Measurements from ENCODE around the gene CTNNA3. TPM values are rescaled to one million over a fixed set of nuclear protein-coding genes. Genes with fewer than 3 reads are reported as not detected.
"Not testable (repeated sequence)": the region's sequence is repeated elsewhere in the genome, so short reads cannot be mapped to it uniquely, and the experiment has no call there.

CTNNA3 gene
- total and polyA plus RNA-seq, 10 donors: 0.03 to 2.4 (median 0.76) TPM; not detected in 1

DNA sequence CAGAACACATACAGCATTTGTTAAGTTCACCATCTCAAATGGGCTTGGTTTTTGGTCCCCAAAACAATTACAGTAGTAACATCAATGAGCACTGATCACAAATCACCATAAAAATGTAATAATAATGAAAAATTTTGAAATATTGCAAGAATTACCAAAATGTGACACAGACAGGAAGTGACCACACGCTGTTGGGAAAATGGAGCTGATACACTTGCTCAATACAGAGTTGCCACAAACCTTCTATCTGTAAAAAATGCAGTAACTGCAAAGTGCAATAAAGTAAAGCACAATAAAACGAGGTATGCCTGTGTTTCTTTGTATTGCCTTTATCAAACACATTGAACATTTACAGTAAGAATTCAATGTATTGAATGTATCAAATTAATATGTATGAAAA, 262.7 kb downstream of the CTNNA3 start:
- Histone ChIP-seq H3K9me3 (peaks cover 0 to 15% (median 0%) of the 10 kb centered on the region in 8 donors), H3K36me3 (no peaks in the 10 kb centered on the region), H3K4me1 (no peaks in the 10 kb centered on the region), H3K27ac (peak overlapping the region in 1 of 8 donors; percentile 42), H3K27me3 (replicated peaks in 1 of 7) (no peaks in the 10 kb centered on the region), H3K4me3 (no peak overlapping the region)
- WGBS, 5 donors: 38 to 74% (median 47%) methylated on average over 2 of the region's 2 CpGs
- no peak for DNase-seq
- TF ChIP-seq POLR2A (IDR thresholded peaks at IDR 0.05): no peak
- no peak for TF ChIP-seq POLR2AphosphoS5 (IDR thresholded peaks at IDR 0.05)
- no peak for TF ChIP-seq CTCF (IDR thresholded peaks at IDR 0.05 in 8 of 11, conservative IDR thresholded peaks at IDR 0.05 in 3 of 11)
- intact Hi-C loops (cut with DNase I; ENCODE audit: low total_unique reads): no loop called here

- DNase-seq: no peak
- Histone ChIP-seq H3K27me3 (replicated peaks in 1 of 7) (no peaks in the 10 kb centered on the region), H3K9me3 (peaks cover 0 to 62% (median 28%) of the 10 kb centered on the region in 8 donors), H3K4me1 (no peaks in the 10 kb centered on the region), H3K27ac (no peak overlapping the region), H3K4me3 (no peak overlapping the region), H3K36me3 (no peaks in the 10 kb centered on the region)
- 70 to 89% (median 80%) methylated on average over 3 of the region's 3 CpGs; no CpG with 5 or more reads in 1 of the 5 donors for WGBS, 5 donors
- TF ChIP-seq POLR2AphosphoS5 (IDR thresholded peaks at IDR 0.05) (no peak), CTCF (IDR thresholded peaks at IDR 0.05 in 8 of 11, conservative IDR thresholded peaks at IDR 0.05 in 3 of 11) (no peak), POLR2A (IDR thresholded peaks at IDR 0.05) (no peak)
- intact Hi-C loops (cut with DNase I; ENCODE audit: low total_unique reads): no loop called here
These were observed 293.4 kb downstream of the CTNNA3 start for GRCh38 chr10:67402620-67403019.

DNA sequence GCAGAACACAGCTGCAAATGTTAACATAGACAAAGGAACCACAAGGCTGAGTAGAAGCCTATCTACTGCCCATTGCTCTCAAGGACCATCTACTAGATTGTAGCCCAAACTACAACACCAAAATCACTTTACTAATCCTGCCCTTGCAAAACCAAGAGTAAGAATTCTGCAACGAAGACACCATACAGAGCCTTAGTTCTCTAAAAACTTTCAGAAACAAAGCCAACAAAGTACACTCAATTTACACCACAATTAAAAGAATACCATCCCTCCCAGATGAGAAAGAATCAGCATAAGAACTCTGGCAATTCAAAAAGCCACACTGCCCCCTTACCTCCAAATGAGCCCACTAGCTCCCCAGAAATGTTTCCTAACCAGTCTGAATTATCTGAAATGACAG, 294.3 kb downstream of the CTNNA3 start:
- Histone ChIP-seq H3K27ac (no peak overlapping the region), H3K9me3 (peaks cover 0 to 57% (median 27%) of the 10 kb centered on the region in 8 donors), H3K36me3 (no peaks in the 10 kb centered on the region), H3K4me3 (no peak overlapping the region), H3K4me1 (no peaks in the 10 kb centered on the region), H3K27me3 (replicated peaks in 1 of 7) (no peaks in the 10 kb centered on the region)
- DNase-seq: no peak
- intact Hi-C loops (cut with DNase I; ENCODE audit: low total_unique reads): no loop called here
- TF ChIP-seq POLR2A (IDR thresholded peaks at IDR 0.05) (no peak), POLR2AphosphoS5 (IDR thresholded peaks at IDR 0.05) (no peak), CTCF (IDR thresholded peaks at IDR 0.05 in 8 of 11, conservative IDR thresholded peaks at IDR 0.05 in 3 of 11) (no peak)
- 20 to 38% (median 37%) methylated on average over 1 of the region's 1 CpG for WGBS, 5 donors

DNA sequence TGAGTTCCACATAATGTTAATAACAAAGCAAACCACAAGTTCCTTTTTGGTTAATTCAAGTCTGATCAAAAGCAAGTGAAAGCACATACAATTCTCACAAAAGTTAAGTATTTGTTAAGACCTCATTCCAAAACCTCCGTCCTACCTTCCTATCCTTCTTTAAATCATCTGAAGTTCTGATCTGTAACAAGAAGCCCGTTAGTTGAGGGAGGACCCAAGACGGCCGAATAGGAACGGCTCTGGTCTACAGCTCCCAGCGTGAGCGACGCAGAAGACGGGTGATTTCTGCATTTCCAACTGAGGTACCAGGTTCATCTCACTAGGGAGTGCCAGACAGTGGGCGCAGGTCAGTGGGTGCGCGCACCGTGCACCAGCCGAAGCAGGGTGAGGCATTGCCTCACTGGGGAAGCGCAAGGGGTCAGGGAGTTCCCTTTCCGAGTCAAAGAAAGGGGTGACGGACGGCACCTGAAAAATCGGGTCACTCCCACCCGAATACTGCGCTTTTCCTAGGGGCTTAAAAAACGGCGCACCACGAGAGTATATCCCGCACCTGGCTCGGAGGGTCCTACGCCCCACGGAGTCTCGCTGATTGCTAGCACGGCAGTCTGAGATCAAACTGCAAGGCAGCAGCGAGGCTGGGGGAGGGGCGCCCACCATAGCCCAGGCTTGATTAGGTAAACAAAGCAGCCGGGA, 309.0 kb downstream of the CTNNA3 start:
- H3K27me3 ChIP-seq (replicated peaks in 1 of 7); H3K27ac ChIP-seq; H3K9me3 ChIP-seq; intact Hi-C loops (cut with DNase I; ENCODE audit: low total_unique reads); H3K4me1 ChIP-seq; DNase-seq; H3K36me3 ChIP-seq: not testable (repeated sequence)
- WGBS, 5 donors: 13 to 26% (median 20%) methylated on average over 32 to 33 of the region's 33 CpGs
- peak overlapping the region in 3 of 8 donors; percentile 9 to 58 (median 29) for H3K4me3 ChIP-seq

All from spleen (tissue), 11 donors.